Measurements from ENCODE around the gene KIF5B.

GRCh38 chr10:32031424-32031823 lies 24.8 kb downstream of the KIF5B start:
- TF ChIP-seq CTCF (IDR thresholded peaks at IDR 0.05; ENCODE audit: insufficient read depth, low read depth, low read length) (no peak), EZH2 (IDR thresholded peaks at IDR 0.05; ENCODE audit: insufficient read depth, low read length) (no peak)

Data from astrocyte (in vitro differentiated cells and primary cell).